Fibroblast of upper back skin (primary cell): ENCODE results near the gene TNS3.
A peak's percentile ranks its signal among the peaks of the same experiment; 100 is the strongest.

Source experiments
- DNase-seq: peaks from one replicate; pipeline ENCODE4 v3.0.0-alpha.2; 2013

TNS3 gene

DNA sequence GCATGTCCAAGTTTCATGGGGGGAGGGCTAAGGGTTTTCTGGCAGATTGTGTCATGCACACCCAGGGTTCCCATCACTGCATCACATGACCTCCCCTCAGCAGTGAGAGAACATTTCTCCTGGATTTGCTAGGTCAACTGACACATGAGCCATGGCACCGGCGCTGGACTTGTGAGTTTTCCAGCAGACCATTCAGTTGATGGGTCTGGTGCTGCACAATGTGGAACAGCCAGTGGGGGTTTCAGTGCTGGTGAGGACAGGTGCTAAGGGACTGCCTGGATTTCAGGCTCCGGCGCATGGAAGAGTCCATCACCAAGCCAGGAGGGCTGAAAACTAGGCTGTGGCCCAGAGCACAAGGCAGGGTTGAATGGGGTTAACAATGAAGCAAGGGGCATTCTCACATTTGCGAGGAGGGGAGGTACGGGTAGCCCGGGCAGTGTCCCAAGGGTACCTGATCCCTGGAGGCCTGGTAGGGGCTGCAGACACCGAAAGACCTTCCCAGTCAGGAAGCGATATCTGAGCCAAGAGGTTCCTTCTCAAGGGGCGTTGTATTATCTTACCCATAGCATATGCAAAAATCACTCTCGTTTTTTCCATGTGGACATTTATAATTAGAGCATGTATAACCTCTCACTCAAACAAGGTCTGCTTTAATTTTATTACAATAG lies 203.0 kb downstream of the TNS3 start:
- no peak for DNase-seq

DNA sequence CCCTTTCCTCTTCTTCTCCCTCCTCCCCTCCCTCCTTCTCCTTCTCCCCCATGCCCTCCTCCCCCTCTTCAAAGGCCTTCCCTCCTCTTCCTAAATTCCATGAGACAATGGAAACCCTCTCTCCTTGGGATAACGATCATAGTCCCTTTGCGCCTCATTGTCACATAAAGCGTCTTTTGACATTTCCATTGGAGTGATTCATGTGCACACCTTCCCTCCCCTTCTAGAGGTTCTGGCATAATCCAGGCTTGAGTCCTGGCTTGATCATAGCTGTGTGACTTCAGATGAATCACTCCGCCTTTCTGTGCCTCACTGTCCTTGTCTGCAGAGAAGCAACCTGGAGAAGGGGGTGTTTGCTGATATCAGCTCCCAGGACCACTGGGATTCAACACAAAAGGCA lies 204.2 kb downstream of the TNS3 start:
- no peak for DNase-seq

DNA sequence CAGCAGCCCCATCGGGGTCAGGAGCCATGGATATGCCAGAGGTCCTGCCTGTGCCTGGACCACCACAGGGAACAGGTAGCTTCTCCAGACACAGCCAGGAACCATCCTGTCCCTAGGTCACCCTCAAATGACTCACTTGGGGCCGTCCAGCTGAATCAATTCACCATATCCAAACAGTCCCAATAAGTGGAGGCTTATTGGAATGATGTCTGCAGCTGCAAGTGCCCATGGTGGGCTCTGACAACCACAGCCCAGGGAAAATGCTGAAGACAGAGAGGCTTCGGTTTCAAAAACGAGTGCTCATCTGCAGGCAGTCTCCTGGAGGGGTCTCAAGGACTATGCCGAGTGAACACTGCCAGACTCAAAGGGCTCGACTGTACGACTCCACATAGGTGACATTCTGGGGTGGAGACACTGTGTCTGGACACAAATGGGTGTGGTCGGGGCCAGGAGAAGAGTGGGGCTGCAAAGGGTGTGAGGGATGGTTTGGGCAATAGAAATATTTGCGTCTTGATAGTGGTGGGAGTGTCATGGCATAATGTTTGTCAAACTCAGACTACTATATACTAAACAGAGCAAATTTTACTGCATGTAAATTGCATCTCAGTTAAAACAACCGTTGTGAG lies 204.8 kb downstream of the TNS3 start:
- no peak for DNase-seq

DNA sequence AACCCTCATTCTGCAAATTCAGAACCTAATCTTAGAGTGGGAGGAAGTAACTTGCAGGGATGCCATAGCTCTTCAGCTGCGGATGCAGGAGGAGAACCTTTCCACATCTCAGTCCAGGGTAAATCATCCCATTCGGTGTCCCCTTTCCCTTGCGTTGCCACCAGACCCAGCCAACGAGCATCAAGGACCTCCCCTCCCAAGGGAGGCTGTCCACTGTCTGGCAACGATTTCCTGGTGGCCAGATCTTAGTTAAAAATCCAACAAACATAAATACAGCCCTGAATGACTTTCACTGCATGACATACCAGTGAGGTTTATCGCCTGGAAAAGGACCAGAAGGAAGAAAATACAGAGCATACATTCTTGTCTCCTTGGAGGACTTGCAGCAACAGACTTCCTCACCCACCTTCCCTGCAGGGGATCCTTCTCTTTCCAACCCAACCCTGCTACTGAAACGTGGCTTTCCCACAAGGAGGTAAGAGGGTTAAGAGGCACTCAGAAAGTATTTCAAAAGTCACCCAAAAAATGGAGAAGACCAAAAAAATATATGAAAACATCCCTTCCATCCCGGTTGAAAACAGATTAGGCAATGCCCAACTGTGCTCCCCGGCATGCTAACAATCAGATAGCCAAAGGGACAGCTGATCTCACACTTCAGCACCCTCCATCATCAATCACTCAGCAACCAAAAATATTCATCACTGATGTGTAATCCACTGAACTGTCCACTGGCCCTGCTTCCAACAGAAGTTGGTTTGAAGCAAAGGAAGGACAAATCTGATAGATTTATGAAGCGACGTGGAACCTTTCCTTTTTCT lies 206.6 kb downstream of the TNS3 start:
- DNase-seq = peak; percentile 92

DNA sequence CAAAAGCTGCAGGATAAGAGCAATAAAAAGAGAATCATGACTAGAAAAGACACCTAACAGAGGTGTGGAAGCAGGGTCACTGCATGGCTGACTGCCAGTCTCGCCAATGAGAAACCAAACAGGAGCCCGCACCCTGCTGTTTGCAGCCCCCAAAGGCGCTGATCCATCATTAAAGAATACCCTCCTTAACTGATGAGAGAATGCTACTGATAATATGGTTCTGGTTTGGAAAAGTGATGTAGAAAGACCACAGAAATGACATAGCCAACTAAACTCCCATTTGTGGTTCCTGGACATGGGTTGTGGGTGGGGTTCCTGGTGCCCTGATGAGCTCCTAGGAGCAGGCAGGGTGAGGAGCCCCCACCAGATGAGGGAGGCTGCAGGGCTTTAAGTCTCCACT lies 207.4 kb downstream of the TNS3 start:
- no peak for DNase-seq

DNA sequence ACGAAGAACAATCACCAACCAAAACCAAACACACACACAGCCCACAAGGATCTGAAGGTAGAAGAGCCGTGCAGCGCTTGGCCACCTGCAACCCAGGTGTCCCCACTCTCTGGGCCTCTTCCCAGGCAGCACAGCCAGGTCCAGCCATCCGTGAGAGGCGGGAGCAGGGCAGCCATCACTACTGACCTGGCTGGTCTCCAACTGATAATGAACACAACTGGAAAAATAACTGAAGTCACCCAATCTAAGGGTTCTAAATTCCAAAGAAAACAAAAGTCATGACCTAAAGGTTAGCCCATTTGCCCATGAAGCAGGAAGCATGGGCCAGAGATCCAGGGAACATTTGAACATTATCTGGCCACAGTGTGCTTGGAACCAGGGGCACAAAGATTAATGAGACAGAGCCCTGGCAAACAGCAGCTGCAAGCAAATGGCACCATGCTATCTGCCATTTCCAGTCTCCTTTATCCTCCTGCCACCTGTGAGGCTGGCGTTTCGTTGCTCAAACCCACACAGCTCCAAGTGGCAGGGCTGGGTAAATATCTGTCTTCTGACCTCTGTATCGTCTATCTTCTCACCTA lies 207.9 kb downstream of the TNS3 start:
- no peak for DNase-seq

DNA sequence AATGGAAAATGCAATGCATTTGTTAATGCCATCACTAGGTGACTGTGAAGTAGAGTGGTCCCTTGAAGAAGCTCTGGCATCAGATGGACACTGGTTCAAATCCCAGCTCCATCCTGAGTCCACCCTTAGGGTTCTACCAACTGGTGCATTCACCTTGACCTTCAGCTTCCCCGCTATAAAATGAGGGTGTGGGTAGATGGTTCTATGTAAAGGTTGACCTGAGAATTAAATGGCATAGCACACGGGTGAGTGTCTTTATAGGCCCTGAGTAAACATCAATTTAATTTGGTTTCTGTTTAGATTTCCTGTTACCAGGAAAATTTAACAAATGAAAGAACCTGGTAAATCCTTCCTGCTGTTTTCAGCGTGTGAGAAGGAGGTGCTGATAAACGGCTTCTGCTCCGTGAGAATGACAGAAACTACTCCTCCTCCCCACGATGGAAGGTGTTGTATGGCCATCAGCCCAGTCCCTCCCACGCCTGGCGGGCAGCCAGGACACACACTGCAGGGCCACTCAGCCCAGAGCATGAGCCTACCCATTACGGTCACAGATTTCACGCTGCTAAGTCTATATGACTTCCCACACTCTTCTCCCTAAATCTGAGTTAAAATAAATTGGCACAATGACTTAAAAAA lies 210.1 kb downstream of the TNS3 start:
- DNase-seq = no peak

DNA sequence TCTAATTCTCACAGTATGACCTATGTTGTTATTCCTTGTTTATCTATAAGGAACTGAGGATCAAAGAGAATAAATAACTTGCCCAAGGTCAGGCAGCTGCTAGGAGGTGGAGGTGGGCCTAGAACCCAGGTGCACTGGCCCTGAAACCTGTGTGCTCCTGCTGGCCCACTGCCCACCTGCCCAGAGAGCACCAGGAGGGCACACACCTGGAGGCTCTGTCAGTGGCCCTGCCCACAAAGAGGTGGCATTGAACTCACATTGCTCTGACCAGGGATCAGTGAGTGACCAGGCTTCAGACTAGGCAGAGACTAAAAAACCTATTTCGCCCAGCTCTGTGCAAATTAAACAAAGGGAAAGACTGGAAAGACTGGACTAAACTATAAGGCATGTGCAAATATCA lies 210.6 kb downstream of the TNS3 start:
- DNase-seq = no peak

DNA sequence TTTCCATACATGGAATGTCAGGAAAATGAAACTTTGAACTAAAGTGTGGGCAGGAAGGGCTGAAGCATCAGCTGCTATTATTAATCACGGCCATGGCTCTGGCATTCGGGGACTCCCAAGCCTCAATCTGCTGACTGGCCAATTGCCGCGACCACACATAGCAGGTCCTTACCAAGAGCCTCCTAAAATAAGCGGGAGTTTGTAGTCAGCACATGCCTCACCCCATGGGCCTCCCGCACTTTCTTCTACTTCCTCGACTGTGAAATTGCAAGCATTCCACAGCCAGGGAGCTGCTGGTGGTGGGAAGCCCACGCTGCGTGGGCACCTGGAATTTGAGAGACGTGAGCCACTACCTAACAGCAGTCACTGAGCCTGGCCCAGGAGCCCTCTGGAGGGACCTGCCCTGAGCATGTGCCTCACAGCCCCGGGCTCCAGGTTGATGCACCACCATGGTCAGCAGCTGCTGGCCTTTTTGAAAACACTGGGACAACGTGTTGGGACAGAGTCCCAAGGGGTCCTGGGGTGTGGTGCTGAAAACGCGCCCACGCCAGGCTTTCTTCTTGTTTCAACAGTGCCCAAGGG lies 211.4 kb downstream of the TNS3 start:
- DNase-seq = no peak

DNA sequence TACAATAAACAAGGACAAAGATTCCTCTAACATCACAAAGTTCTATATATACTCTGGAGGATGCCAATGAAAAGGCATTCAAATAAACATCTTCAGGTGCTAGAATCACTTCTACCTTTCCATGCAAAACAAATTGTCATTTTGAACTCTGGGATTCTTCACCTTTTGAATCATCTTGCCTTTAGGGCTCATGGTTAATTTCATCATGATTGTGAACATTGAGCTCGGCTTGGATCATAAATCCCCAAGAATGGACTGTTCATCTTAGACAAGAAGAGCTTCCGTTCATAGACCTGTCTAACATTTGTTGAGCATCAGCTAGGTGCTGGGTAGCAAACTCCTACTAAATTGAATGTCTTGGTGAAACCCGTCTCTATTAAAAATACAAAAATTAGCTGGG lies 212.2 kb downstream of the TNS3 start:
- DNase-seq = no peak

DNA sequence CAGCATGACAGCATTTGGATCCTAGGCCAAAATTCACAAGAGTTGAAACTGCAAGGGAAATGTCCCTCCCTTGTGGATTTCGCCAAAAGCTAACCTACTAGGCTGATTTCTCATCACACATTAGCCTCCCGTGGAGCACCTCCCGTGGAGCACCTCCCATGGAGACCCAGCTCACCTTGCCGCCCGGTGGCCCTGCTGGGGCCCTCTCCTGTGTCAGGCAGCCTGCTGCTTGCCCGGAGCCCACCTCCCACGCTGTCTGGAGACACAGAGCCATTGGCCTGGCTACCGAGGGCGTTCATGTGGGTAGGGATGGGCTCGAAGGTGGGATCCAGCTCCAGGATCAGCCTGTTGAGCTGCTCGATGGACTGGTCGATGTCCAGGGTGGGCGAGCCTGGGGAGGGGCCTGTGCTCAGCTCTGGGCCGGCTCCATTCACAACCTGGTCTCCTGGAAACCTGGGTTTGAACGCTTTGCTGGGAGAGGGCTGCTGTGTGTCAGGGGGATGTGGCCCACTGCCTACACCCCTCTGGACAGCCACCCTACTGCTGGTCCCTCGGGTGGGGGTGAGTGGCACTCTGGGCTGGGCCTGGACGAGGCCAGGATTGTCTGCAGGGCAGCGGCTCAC lies 213.6 kb downstream of the TNS3 start:
- DNase-seq = no peak

DNA sequence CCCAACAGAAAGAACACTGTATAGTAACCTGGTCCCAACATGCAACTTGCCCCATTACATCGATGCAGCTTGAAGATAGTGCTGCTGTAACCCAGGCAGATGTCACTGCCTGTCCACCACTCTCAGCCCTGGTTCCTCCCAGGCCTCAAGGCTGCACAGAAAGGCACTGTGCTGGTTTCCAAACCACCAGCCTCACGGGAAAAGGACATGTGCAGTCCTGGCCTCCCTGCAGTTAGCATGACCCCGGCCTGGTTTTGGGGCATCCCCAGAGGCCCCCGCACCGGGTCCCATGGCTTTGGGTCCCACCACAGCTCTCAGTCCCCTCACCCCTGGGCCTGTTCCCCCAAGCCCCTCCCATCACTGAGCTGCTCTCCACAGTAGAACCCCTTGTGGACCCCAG lies 214.5 kb downstream of the TNS3 start:
- DNase-seq = no peak

DNA sequence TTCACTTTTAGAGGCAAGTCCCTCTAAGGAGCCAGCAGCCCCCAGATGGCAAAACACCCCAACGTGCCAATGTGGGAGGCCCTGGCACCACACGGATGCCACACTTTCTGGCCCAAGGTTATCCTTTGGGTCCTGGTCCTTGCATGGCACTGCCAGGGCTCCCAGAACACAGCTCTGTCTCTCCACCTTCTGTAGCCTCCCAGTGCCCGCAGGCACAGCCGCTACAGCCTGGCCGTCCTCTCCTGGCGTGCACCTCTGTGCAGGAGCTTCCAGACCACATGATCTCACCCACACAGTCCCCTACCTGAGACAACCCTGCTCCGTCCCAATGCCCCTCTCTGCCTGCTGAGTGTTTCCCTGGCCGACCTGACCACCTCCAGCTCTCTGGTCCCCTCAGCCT lies 215.0 kb downstream of the TNS3 start:
- no peak for DNase-seq

DNA sequence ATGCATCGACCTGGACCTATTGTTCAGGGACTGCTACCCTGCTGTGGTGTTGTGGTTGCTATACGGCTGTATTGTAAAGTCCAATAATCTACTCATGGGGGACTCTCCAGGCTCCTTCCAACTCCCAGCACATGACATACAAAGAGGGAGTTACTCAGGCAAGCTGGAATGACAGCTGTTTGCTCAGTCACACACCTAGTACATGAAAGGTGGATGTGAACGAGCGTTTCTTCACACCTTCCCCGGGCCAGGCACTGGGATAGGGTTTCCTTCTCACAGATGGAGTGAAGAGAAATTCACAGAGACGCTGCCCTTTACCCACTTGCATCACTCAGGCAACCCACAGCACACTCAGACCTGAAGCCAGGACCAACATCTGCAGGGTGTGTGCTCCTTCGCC lies 215.7 kb downstream of the TNS3 start:
- no peak for DNase-seq

DNA sequence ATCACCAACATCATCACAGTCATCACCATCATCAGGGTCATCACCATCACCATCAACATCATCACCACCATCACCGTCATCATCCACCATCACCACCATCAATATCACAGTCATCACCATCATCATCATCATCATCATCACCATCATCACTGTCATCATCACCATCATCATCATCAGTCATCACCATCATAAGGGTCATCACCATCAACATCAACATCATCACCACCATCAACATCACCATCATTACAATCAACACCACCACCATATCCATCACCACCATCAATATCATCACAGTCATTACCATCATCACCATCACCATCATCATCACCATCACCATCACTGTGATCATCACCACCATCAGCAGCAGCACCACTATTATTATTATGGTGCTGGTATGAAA lies 218.9 kb downstream of the TNS3 start:
- no peak for DNase-seq

DNA sequence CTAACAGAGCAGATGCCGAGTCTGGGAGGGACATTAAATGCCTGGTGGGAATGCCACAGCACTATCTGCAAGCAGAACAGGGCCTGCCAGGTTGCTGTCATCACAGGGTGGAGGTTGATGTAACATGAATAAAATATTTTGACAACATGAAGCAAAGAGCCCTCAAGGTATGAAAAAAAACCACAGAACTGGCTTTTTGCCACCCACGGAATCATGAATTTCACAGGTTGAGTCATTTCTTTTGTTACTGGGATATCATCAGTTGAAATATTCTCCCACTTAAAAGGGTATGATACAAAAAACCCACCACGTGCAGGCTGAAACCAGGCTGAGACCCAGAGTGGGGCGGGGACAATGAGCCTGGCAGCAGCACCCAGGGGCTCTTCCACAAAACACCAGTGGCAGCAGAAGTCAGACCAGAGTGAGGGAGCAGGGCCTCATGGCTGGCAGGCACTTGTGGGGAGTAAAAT lies 220.1 kb downstream of the TNS3 start:
- DNase-seq = peak; percentile 98

DNA sequence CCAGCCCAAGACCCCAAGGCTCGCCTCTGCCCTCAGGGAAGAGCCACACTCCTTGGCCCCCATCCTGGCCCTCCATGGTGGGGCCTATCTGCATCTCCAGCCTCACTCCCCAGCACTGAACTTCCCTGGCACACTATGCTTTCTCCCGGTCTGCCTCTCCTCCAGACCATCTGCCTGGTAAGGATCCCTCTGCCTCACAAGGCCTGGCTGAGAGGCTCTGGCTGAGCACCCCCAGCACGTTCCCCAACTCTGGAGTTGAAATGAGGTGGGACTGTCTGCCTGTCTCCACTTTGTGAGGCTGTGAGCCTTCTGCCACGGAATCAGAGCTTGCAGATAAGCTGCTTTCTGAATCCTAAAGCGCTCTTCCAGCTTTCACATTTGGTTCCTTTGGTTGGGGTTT lies 220.7 kb downstream of the TNS3 start:
- no peak for DNase-seq

DNA sequence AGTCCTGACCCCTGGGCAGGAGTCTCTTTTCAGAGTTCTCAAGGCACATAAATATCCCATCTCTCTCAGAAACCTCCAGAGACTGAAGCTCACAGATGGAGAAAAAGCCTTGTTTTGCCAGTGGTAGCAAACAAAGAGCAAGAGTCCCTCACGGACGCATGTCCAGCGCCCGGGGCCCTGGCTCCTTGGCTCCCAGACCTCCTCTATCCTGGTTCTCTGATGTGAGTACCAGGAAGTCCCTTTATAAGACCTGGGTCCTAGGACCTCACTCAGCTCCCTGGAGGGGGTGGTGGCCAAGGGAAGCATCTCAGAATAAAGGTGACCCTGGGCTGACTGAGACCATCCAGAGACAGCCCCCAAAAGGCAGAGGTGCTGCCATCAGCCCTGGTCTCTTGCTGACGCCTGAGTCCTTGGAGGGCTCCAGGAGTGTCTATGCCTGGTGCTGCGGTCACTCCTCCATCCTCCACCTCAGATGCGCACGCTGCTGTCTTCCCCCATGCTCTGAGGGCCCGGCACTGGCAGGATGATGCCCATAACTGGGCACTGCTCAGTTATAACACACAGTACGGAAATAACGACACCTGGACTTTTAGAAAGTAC lies 221.5 kb downstream of the TNS3 start:
- DNase-seq = no peak

DNA sequence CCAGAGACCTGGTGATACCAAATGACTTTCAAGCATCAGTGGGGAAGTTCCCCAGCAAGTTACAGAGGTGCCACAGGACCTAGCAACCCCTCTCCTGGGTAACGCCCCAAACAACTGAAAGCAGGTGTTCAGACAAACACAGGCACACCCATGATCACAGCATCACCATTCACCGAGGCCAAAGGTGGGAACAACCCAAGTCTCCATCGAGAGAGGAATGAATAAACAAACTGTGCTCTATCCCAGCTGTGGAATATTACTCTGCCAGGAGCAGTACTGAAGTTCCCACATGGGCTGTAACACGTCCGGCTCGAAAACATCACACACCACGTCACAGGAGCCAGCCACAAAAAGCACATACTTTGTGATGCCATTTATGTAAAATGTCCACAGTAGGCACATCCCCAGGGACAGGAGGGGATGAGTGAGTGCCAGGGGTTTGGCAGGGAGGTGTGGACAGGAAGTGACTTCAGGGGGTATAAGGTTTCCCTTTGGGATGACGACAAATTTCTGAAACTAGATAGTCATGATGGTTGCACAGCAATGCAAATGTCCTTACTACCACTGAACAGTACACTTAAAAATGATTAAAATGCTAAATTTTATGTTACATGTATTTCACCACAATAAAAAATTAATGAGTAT lies 222.8 kb downstream of the TNS3 start:
- DNase-seq = no peak

DNA sequence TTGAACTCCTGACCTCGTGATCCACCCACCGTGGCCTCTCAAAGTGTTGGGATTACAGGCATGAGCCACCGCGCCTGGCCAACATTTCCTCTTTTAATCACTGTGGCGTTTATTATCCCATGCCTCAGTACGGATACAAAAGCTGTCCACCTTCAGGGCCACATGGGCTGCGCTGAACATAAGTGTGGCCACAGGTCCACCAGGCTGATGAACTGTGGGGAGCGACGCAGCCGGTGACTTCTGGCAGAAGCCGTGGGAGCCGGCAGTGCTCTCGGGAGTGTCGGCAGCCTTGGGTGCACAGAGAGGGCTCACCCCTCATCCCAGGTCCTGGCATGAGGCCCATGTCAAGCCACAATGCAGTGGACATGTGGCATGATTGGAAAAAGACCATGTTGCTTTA lies 223.6 kb downstream of the TNS3 start:
- no peak for DNase-seq

DNA sequence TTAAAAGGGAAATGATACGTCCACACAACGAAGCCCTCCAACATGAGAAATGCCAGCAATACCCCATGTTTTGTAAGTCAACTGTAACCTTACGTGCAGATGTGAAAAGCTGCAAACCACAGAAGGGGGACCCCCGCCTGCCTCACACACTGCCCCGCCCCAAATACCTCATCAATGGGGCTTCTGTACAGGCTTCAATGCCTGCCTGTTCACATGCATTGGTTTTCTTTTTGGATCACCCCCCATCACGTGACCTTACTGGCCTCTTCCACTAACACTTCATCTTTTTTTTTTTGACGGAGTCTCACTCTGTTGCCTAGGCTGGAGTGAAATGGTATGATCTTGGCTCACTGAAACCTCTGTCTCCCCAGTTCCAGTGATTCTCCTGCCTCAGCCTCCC lies 224.0 kb downstream of the TNS3 start:
- DNase-seq = no peak
